Stimulated activated CD4-positive, alpha-beta T cell treated with anti-CD3 and anti-CD28 coated beads, Interleukin-1b, Interleukin-23, amount 100 ng/mL, for 1 hour (primary cell): ENCODE measurements around the gene WDR81.
"Not testable (repeated sequence)": the region's sequence is repeated elsewhere in the genome, so short reads cannot be mapped to it uniquely, and the experiment has no call there.

Source experiments
- DNase-seq, 2 donors: peaks; one replicate each; pipeline ENCODE4 v3.0.0-alpha.2; 2020; ENCODE audit warnings: low read depth in 2 of 2

The WDR81 gene

DNA sequence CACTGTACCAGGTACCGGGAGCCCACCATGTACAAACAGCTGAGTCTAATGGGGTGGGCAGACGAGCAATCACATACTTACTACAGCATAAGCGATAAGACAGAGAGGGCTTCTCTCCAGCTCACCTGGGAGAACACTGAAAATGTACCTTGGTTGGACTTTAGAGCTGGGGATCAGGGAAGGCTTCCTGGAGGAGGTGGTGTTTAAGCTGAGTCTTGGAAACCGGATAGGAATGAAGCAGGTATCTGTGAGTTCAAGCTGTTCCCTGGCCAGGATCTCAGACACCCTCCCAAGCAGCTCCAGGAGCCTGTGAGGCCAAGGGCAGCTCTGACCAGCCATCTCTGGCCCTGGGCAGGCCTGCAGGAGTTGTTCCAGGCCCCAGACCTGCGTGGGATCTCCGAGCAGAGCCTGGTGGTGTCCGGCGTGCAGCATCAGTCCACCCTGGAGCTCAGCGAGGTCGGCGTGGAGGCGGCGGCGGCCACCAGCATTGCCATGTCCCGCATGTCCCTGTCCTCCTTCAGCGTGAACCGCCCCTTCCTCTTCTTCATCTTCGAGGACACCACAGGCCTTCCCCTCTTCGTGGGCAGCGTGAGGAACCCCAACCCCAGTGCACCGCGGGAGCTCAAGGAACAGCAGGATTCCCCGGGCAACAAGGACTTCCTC lies 29.4 kb downstream of the WDR81 start:
- DNase-seq: no peak

DNA sequence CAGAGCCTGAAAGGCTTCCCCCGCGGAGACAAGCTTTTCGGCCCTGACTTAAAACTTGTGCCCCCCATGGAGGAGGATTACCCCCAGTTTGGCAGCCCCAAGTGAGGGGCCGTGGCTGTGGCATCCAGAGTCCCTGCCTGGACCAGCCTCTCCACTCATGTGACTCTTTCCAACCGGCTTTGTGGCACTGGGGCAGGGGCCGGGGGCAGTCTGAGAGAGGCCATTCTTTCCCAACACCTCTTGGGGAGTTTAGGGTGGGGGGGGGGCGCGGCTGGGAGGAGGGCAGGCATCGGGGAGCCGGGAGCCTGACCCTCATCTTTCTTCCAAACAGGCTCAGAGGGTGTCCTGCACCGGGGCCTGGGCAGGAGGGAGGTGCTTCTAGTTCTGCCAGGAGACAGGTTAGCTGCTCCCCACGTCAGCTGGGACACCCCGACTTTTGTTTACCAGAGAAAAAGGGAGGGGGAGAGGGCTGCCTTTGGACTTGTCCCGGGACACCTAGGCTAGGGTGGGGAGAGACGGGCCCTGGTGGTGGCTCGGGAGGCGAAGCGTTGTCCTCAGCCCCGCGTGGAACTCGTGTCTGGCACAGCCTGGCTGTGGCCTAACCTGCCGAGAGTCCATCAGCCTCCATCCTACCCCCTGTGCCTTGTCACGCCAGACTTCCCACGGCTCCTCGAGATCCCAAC lies 30.1 kb downstream of the WDR81 start:
- DNase-seq: no peak

- DNase-seq: no peak
These were observed 30.8 kb downstream of the WDR81 start for GRCh38 chr17:1755252-1755826.

DNA sequence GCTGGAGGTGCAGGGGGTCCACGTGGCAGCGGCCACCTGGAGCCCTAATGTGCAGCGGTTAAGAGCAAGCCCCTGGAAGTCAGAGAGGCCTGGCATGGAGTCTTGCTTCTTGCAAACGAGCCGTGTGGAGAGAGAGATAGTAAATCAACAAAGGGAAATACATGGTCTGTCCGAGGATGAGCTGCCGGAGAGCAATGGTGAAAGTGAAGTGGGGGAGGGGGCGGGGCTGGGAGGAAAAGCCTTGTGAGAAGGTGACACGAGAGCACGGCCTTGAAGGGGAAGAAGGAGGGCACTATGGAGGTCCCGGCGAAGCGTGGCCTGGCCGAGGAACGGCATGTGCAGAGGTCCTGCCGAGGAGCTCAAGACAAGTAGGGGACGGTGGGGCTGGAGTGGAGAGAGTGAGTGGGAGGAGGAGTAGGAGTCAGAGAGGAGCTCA lies 31.3 kb downstream of the WDR81 start:
- DNase-seq: no peak

- DNase-seq: no peak
These were observed 34.3 kb downstream of the WDR81 start for GRCh38 chr17:1758807-1759206.

DNA sequence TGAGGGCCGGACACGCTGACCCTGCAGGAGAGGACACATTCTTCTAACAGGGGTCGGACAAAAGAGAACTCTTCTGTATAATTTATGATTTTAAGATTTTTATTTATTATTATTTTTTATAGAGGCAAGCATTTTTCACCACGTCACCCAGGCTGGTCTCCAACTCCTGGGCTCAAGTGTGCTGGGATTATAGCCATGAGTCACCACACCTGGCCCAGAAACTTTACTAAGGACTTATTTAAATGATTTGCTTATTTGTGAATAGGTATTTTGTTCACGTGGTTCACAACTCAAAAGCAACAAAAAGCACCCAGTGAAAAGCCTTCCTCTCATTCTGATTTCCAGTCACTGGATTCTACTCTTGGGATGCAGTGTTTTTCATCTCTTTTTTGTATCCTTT lies 35.0 kb downstream of the WDR81 start:
- no peak for DNase-seq

DNA sequence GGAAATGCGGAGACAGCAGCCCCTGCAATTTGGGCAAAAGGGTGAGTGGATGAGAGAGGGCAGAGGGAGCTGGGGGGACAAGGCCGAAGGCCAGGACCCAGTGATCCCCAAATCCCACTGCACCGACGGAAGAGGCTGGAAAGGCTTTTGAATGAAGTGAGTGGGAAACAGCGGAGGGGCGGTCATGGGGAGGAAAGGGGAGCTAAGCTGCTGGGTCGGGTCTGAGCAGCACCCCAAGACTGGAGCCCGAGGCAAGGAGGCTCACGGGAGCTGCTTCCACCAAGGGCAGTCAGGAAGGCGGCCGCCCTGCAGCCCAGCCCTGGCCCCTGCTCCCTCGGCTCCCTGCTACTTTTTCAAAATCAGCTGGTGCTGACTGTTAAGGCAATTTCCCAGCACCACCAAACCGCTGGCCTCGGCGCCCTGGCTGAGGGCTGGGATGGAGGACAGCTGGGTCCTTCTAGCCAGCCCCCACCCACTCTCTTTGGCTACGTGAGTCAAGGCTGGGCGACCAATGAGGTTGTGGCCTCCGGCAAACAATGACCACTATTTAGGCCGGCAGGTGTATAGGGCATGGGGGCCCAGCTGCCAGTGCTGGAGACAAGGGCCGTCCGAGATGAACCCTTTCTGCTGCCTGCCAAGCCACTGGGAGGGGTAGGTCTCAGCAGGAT lies 37.9 kb downstream of the WDR81 start:
- DNase-seq: no peak

GRCh38 chr17:1762901-1763898 lies 38.7 kb downstream of the WDR81 start:
- DNase-seq: no peak

DNA sequence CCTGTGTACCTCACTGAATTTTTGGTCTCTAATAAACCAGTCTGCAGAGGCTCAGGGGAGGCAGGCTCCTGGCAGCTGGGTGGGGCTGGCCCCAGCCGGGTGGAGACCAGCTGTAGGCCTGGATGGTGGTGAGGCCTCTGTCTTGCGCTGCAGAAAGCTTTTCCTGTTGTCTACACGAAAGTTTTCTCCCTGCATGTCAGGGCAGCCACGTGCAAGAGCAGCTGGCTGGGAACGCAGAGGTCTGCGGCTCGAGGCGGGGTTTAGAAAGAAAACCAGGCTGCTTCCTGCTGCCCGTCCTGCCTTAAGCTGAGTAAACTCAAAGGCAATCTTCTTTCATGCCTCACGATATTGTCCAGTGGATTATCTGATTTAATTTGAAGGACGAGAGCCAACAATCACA lies 39.8 kb downstream of the WDR81 start:
- DNase-seq: peak in 1 of 2 donors; percentile 33

- DNase-seq: not testable (repeated sequence)
These were observed 40.2 kb downstream of the WDR81 start for GRCh38 chr17:1764705-1765104.

- no peak for DNase-seq
These were observed 41.1 kb downstream of the WDR81 start for GRCh38 chr17:1765576-1765975.

GRCh38 chr17:1766382-1767135 lies 42.1 kb downstream of the WDR81 start:
- DNase-seq: no peak

DNA sequence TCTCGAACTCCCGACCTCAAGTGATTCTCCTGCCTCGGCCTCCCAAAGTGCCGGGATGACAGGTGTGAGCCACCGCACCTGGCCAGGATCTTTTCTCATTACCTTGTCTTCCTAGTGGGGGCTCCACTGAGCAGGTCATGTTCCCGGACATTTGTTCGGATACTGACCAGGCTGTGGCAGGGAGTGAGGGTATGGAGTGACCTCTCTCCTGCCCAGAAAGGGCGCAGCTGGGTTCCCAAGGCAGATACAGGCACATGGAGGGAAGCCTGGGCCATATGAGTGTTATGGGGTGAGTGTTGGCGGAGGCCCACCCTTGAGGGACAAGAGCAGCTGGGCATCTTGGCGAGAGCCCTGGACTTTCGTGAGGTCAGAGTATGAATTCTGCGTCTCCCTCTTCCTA lies 42.9 kb downstream of the WDR81 start:
- DNase-seq: no peak

GRCh38 chr17:1769822-1770477 lies 45.4 kb downstream of the WDR81 start:
- no peak for DNase-seq

GRCh38 chr17:1773000-1773695 lies 48.6 kb downstream of the WDR81 start:
- DNase-seq: not testable (repeated sequence)

DNA sequence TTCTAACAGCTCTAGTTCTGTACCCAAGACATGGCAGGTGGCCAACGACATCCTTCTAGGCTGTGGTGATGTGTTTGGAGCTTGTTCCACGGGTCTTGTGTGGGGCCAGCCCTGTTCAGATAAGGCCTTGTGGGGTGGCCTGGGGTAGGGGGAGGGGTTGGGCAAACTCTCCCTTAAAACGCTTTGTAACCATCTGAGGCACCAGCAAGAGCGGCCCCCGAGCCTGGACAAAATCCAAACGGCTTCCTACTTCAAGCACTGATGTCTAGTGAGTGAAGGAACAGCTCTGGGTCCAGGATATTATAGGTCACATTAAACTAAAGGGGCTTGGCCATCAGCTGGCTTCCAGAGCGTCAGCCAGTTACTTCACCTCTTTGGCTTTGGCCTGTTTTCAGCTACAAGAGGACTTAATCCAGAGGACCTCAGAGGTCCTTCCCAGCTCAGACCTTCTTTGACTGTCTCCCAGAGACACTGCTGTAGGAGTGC lies 49.2 kb downstream of the WDR81 start:
- DNase-seq: no peak

GRCh38 chr17:1774390-1775176 lies 50.1 kb downstream of the WDR81 start:
- no peak for DNase-seq

DNA sequence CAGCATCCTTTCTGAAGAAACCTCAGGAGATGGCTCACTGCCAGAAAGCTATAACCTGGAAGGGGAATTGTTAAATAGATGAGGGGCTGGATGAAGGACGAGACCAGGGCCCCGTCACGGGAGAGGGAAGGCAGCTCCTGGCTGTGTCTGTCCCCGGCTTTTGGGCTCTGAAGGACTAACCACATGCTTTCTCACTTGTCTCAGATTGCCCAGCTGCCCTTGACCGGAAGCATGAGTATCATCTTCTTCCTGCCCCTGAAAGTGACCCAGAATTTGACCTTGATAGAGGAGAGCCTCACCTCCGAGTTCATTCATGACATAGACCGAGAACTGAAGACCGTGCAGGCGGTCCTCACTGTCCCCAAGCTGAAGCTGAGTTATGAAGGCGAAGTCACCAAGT lies 51.8 kb downstream of the WDR81 start:
- DNase-seq: no peak

DNA sequence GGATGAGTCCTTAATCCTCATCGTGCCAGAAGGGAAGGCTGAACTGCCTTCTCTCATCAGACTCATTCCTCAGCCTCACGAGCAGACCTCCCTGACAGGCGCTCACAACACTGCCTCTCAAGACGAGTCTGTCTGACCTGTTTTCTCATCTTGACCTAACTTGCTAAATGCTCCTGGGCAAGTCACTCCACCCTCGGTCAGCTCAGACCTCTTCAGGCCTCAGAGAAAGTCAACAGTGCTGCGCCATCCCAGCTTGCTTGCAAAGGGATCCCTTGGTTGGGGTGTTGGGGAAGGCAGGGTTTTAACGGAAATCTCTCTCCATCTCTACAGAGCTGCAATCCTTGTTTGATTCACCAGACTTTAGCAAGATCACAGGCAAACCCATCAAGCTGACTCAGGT lies 52.4 kb downstream of the WDR81 start:
- no peak for DNase-seq
